KMS-11 (cell line): ENCODE data around the gene OAS1.

Experiments
- H2AFZ ChIP-seq: fragments of 200-600 bp; sonication (generic); 2 replicates; pipeline ENCODE4 v1.6.1; 2016; ENCODE audit warnings: antibody characterized with exemption, mixed run types, low read depth
- H3K27ac ChIP-seq: fragments of 200-600 bp; sonication (generic); 2 replicates; pipeline ENCODE4 v1.6.1; 2016; ENCODE audit warnings: mild to moderate bottlenecking, mixed run types
- H3K27me3 ChIP-seq: fragments of 200-600 bp; sonication (generic); 2 replicates; pipeline ENCODE4 v1.6.1; 2017; ENCODE audit warnings: mild to moderate bottlenecking, low read depth, mixed run types, moderate library complexity; ENCODE audit not compliant: insufficient read depth
- H3K36me3 ChIP-seq: fragments of 200-600 bp; sonication (generic); 2 replicates; pipeline ENCODE4 v1.6.1; 2017; ENCODE audit warnings: mild to moderate bottlenecking, mixed run types; ENCODE audit not compliant: insufficient read depth
- H3K4me1 ChIP-seq: fragments of 200-600 bp; sonication (generic); 2 replicates; pipeline ENCODE4 v1.6.1; 2016; ENCODE audit warnings: mild to moderate bottlenecking, low read depth, mixed run types; ENCODE audit not compliant: poor library complexity, severe bottlenecking
- H3K4me2 ChIP-seq: fragments of 200-600 bp; sonication (generic); 2 replicates; pipeline ENCODE4 v1.7.0; 2016; ENCODE audit warnings: mild to moderate bottlenecking, mixed run types
- H3K4me3 ChIP-seq: fragments of 200-600 bp; sonication (generic); IDR thresholded peaks from 2 replicates; pipeline ENCODE4 v1.6.1; 2017; ENCODE audit warnings: low read depth, low read length, mixed read lengths; ENCODE audit not compliant: insufficient read depth
- H3K79me2 ChIP-seq: fragments of 200-600 bp; sonication (generic); 2 replicates; pipeline ENCODE4 v1.6.1; 2016; ENCODE audit warnings: low read depth, mixed run types; ENCODE audit not compliant: insufficient read depth
- H3K9ac ChIP-seq: fragments of 200-600 bp; sonication (generic); 2 replicates; pipeline ENCODE4 v1.6.1; 2016; ENCODE audit warnings: mild to moderate bottlenecking, mixed run types
- H4K20me1 ChIP-seq: fragments of 200-600 bp; sonication (generic); 2 replicates; pipeline ENCODE4 v1.6.1; 2016; ENCODE audit warnings: mild to moderate bottlenecking, mixed run types; ENCODE audit not compliant: insufficient read depth
- TF ChIP-seq, protein P1 (sequence below): fragments of 200-600 bp; sonication (generic); conservative IDR thresholded peaks from 2 replicates; pipeline ENCODE4 v1.6.1; 2017; ENCODE audit warnings: low read depth, mild to moderate bottlenecking, antibody characterized with exemption, low read length, moderate library complexity, mixed read lengths

OAS1 gene

DNA sequence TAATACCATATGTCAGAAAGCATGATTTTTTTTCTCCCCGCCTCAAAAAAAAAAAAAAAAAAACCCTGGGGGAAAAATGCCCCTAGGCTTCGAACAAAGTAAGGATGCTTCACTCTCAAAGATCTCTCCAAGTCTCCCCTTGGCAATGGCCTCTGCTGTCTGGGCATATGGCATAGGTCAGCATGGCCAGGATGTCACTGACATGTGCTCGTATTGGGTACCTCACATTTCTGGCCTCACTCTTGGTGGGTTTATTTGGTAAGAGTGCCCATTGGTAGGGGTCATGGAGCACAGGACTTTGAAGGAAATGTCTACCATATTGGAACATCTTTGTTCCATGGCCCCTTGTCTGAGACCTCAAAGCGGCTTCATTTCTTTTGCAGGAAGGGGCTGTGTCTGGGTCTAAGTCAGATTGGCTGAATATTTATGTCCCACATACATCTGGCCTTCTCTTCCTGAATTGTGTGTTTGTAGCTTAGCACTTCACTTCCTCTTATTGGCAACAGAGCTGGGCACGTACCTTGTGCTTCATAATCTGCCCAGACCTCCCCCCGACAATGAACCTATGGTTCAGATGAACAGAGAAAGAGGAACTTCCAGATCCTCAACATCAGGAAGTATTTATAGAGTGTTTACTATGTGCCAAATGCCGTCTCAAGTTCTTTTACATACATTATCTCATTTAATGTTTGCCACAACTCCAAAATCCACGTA lies 36.3 kb upstream of the OAS1 start:
- Histone ChIP-seq H3K27ac (no peak overlapping the region), H4K20me1 (no peaks in the 10 kb centered on the region), H3K4me2 (no peak overlapping the region), H2AFZ (no peak overlapping the region), H3K79me2 (no peaks in the 10 kb centered on the region), H3K27me3 (no peaks in the 10 kb centered on the region), H3K4me1 (no peaks in the 10 kb centered on the region), H3K36me3 (no peaks in the 10 kb centered on the region), H3K9ac (no peak overlapping the region), H3K4me3 (no peak overlapping the region)
- TF ChIP-seq, protein P1, sequence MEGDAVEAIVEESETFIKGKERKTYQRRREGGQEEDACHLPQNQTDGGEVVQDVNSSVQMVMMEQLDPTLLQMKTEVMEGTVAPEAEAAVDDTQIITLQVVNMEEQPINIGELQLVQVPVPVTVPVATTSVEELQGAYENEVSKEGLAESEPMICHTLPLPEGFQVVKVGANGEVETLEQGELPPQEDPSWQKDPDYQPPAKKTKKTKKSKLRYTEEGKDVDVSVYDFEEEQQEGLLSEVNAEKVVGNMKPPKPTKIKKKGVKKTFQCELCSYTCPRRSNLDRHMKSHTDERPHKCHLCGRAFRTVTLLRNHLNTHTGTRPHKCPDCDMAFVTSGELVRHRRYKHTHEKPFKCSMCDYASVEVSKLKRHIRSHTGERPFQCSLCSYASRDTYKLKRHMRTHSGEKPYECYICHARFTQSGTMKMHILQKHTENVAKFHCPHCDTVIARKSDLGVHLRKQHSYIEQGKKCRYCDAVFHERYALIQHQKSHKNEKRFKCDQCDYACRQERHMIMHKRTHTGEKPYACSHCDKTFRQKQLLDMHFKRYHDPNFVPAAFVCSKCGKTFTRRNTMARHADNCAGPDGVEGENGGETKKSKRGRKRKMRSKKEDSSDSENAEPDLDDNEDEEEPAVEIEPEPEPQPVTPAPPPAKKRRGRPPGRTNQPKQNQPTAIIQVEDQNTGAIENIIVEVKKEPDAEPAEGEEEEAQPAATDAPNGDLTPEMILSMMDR, result no peak

DNA sequence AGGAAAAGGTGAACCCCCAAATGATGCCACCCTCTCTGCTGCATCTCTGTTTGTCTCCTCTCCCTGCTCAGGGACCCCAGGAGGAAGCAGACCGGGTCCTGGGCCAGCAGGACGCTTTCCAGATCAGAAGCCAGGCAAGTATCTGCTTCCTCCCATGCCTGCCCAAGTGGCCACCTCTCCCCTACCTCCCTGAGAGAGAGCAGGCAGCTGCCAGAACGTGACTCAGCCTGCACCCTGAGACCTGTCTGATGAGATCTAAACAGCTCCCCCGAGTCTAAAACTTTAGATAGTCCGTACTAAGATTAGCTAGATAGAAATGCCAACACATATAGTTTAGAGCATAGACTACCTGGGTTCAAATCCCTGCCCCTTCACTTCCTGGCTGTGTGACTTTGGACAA lies 31.2 kb upstream of the OAS1 start:
- Histone ChIP-seq H4K20me1 (no peaks in the 10 kb centered on the region), H3K79me2 (no peaks in the 10 kb centered on the region), H3K4me1 (no peaks in the 10 kb centered on the region), H3K36me3 (no peaks in the 10 kb centered on the region), H3K27ac (no peak overlapping the region), H3K4me2 (no peak overlapping the region), H2AFZ (no peak overlapping the region), H3K9ac (no peak overlapping the region), H3K27me3 (no peaks in the 10 kb centered on the region), H3K4me3 (no peak overlapping the region)
- TF ChIP-seq, protein P1, result no peak

DNA sequence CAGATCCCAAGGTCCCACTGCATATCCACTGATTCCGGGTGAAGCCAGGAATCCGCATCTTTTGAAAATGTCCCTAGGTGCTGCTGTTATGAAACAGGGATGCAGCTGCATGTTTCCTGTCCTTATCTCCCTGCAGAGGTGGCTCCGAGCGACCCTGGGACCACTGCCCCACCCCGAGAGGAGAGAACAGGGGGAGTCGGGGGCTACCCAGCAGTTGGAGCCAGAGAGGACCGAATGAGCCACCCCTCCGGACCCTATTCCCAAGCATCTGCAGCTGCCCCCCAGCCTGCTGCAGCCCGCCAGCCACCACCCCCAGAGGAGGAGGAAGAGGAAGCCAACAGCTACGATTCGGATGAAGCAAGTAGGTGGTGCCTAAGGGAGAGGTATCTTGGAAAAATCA lies 30.3 kb upstream of the OAS1 start:
- Histone ChIP-seq H3K27me3 (no peaks in the 10 kb centered on the region), H2AFZ (no peak overlapping the region), H4K20me1 (no peaks in the 10 kb centered on the region), H3K9ac (no peak overlapping the region), H3K4me1 (no peaks in the 10 kb centered on the region), H3K36me3 (no peaks in the 10 kb centered on the region), H3K4me2 (no peak overlapping the region), H3K27ac (no peak overlapping the region), H3K79me2 (no peaks in the 10 kb centered on the region), H3K4me3 (no peak overlapping the region)
- TF ChIP-seq, protein P1, result no peak

DNA sequence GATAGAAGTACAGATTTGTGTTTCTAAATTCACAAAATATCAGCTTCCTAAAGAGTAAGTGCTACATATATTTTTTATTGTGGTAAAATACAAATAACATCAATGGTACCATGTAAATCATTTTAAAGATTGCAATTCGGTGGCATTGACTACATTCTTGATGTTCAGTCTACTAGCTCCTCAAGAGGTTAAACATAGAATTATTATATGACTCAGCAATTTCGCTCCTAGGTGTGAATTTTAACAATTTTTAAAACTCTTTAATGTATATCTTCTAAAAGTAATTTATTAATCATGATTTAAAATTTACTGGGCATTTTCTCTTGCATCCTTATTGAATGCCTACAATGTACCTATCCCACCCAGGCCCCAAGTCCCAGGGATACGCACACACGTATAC lies 29.8 kb upstream of the OAS1 start:
- Histone ChIP-seq H3K4me2 (no peak overlapping the region), H4K20me1 (no peaks in the 10 kb centered on the region), H3K9ac (no peak overlapping the region), H3K27me3 (no peaks in the 10 kb centered on the region), H3K27ac (no peak overlapping the region), H3K4me3 (no peak overlapping the region), H3K36me3 (no peaks in the 10 kb centered on the region), H3K79me2 (no peaks in the 10 kb centered on the region), H2AFZ (no peak overlapping the region), H3K4me1 (no peaks in the 10 kb centered on the region)
- TF ChIP-seq, protein P1, result no peak
